HTR-8/SVneo (cell line): ENCODE results near the gene LRRC47.

Experiments
- DNase-seq: peaks from one replicate; pipeline ENCODE4 v3.0.0; 2011; ENCODE audit warnings: low spot score, mixed read lengths; ENCODE audit not compliant: insufficient read length
- FAIRE-seq: peaks from 2 replicates; lab custom pipeline; 2011; peaks lifted over from hg19 to GRCh38; lab: Jason Lieb, UNC

The LRRC47 gene

GRCh38 chr1:3787745-3788605, 8.3 kb downstream of the LRRC47 start:
- no peak for DNase-seq
- no peak for FAIRE-seq

GRCh38 chr1:3787349-3787715, 9.0 kb downstream of the LRRC47 start:
- FAIRE-seq (no peak), DNase-seq (no peak)

DNA sequence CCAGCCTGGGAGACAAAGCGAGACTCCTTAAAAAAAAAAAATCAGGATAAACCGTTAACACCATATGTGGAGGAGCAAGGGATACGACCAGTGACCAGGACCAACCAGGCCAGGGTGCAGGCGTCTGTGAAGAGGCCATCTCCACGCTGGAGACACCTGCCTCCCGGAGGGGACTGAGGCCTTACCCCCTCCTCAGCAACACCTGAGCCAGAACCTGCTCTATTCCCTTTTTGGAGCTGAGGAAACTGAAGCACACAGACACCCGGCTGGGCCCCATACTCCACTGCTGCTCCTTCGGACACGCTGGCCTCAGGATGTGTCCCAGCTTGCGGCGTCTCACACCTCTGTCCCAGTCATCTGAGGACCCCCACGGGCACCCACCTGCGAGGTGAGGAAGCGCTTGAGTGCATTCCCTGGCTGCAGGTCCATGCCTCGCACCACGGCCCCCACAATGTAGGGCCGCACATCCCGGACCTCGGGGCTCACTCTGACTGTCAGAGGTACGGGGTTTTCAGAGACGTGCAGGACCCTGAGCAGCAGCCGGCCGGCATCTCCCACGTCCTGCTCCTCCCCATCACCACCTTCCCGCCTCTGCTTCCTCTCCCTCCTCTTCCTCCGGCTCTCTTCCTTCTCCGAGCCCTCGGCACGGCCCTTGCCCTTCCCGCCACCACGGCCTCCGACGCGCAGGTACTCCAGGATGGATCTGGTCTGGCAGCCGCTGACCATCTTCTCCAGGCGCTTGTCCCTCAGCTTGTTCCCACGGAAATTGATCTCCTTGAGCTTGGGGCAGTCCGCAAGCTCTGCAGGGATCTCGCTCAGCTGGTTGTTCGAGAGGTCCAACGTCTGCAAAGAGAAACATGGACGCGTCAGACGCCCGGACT, 9.6 kb downstream of the LRRC47 start:
- DNase-seq = no peak
- FAIRE-seq = no peak

DNA sequence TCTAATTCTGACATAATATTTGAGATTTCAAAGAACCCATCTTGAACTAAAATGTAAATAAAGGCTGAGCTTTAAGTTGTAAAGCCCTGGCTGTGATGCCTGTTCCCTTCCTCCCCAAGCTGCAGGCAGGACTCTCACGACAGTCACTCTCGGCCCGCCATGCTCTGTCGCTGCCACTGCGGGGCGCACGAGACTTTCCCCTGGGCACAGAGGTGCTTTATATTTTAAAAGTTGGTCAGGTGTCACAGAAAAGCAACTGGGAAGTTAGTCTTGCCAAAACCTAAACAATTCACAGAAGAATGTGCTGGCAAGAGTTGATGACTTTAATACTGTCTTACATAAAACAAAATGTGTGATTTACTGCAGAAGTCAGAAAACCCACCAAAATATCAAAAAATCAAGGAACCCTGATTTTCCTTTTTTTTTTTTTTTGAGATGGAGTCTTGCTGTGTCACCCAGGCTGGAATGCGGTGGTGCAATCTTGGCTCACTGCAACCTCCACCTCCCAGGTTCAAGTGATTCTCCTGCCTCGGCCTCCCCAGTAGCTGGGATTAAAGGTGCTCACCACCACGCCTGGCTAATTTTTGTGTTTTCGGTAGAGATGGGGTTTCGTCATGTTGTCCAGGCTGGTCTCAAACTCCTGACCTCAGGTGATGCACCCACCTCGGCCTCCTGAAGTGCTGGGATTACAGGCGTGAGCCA, 10.7 kb downstream of the LRRC47 start:
- FAIRE-seq (no peak), DNase-seq (no peak)

GRCh38 chr1:3785045-3785444, 11.3 kb downstream of the LRRC47 start:
- DNase-seq = no peak
- FAIRE-seq = no peak

GRCh38 chr1:3783651-3784474, 12.4 kb downstream of the LRRC47 start:
- no peak for FAIRE-seq
- DNase-seq = no peak

DNA sequence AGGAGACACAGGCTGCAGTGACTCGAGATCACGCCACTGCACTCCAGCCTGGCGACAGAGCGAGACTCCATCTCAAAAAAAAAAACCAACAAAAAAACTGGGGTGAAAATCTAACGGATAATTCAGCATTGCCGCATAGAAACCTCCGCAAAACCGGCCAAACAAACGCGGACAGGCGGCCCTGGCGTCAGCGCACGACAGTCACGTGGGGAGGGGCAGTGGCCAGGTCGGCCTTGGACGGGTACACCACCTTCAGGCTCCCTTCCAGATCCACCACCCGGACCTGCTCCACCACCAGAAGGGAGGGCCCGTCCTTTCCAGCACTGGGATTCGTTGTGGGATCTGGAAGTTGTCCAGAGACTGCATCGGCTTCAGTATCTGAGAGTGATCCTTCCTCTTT, 15.4 kb downstream of the LRRC47 start:
- DNase-seq (no peak), FAIRE-seq (no peak)

DNA sequence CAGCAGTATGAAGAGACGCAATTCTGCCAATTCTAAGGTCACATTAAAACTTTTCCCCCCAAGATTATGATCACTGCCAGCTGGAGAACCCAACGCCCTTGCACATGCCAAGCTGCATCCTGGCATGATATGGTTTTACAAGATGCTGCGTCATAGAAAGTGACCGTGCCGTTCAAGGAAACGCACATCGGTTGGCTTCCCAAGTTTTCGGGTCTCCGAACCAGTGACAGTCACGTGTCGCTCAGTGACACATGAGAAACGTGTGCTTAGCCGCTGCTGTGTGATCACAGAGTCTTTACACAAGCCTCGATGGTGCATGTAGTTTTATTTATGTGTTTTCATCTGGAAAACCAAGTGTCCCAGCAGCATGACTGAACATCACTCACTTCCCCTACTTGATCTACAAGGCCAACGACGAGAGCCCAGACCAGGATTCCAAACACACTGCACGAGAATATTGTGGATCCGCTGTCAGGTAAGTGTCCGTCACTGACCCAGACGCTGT, 16.3 kb downstream of the LRRC47 start:
- no peak for FAIRE-seq
- no peak for DNase-seq

DNA sequence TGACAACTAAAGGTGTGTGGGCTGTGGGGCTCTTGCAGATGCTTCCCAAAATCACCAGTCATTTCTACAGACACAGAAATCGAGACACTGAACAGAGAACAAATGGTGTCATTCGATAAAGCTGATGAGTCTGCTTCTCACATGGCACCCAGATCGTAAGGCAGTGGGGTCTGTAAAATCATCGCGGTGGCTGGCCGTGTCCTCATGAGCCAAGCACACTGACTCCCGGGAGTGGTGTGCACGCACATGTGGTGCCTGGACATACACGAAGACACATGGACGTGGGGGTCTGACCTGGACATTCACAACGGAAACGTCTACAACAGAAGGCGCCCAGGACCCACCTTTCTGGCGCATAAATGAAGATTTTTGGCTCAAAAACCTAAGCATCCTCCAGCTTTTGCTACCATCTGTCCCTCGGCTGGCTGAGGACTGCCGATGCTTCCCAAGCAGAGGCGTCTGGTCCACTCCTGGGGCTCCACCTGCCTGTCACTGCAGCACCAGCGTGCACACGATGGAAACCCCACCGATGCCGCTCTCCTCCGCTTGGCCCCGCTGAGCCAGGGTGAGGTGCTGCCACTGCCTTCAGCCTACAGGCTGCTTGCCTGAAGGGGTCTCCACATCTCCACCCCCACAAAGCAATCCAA, 16.9 kb downstream of the LRRC47 start:
- DNase-seq = no peak
- FAIRE-seq = no peak

GRCh38 chr1:3778590-3779264, 17.6 kb downstream of the LRRC47 start:
- FAIRE-seq (no peak), DNase-seq (no peak)

DNA sequence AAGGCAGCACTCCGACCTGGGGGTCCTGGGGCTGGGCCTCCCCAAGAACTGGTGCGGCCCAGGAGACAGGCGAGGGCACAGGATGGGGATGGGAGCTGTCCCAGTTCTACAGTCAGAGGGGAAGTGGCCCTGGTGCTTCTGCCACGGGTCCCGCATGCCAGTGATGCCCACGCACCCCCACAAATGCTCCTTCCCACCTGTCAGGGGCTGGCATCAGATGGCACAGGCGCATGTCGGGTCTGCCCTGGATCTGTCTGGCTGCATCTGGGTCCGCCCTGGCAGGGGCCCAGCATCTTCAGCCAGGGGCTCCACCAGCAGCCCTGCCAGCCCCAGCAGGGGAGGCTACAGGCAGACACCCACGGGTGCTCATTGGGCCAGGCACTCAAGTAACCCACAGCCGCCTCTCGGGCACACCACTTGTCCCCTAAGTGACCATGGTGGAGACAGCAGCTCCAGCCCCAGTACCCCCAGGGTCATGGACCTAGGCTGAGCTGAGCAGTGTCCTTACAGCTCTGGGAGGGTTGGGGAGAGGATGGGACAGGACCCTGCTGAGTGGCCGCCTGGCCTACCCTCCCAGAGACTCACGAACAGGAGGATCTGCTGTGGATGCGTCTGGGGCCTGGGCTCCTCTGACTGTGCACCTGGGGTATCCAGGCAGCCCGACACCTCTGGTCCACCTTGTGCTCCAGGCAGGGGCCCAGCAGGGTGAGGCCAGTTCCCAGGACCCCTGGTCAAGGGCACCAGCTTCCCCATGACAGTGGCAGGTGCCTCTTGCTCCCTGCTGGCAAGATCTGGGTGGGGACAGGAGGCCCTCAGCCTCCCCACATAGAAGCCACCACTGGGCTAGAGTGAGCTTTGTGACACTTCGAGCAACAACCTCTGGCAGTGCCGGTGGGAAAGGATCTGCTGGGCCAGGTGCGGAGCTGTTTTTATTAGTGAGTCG, 18.4 kb downstream of the LRRC47 start:
- DNase-seq (no peak), FAIRE-seq (no peak)

- DNase-seq (no peak), FAIRE-seq (no peak)
These were observed 19.2 kb downstream of the LRRC47 start for GRCh38 chr1:3777078-3777547.

- DNase-seq = no peak
These were observed 19.9 kb downstream of the LRRC47 start for GRCh38 chr1:3776231-3776961.

GRCh38 chr1:3775490-3776230, 20.6 kb downstream of the LRRC47 start:
- DNase-seq (peak; percentile 35), FAIRE-seq (no peak)

More at GRCh38 chr1:3776231-3776961, 19.9 kb downstream of the LRRC47 start:
- FAIRE-seq = no peak

DNA sequence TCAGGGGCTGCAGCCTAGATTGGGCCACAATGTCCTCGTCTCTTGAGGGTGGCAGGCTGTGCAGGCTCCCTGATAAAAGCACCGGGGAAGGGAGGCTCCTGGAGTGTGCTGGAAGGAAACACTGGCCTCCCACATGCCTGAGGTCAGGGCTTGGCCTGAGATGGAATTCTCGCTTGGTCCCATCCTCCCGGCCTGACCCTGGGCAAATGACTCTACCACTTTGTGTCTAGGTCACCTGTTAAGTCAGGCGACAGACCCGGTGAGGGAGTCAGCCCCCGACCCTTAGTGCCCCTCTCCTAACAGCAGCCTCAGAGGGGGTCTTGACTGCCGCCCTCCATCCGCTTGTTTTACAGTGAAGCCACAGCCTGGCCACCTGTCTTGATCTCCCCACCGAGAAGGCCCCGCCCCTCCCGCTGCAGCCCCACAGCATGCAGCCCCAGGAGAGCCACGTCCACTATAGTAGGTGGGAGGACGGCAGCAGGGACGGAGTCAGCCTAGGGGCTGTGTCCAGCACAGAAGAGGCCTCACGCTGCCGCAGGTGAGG, 21.3 kb downstream of the LRRC47 start:
- DNase-seq (no peak), FAIRE-seq (no peak)
